H1 (cell line): ENCODE results near the gene C19orf53.

Source experiments
- POLR2AphosphoS5 ChIP-seq: IDR thresholded peaks from 2 replicates; pipeline ENCODE4 v1.6.1; 2011; ENCODE audit warnings: low read depth, low read length
- TF ChIP-seq, protein P1 (sequence below), 3 experiments: IDR thresholded peaks; 1 replicate in 2 of 3; 2 replicates in 1 of 3; pipeline versions ENCODE4 v1.5.1 to v1.6.1; 2011; ENCODE audit warnings: low read length in 3 of 3, mild to moderate bottlenecking in 3 of 3, inconsistent platforms in 2 of 3, low read depth in 1 of 3, moderate library complexity in 1 of 3; ENCODE audit not compliant: insufficient read depth in 1 of 3; ENCODE audit errors: control extremely low read depth in 1 of 3

DNA sequence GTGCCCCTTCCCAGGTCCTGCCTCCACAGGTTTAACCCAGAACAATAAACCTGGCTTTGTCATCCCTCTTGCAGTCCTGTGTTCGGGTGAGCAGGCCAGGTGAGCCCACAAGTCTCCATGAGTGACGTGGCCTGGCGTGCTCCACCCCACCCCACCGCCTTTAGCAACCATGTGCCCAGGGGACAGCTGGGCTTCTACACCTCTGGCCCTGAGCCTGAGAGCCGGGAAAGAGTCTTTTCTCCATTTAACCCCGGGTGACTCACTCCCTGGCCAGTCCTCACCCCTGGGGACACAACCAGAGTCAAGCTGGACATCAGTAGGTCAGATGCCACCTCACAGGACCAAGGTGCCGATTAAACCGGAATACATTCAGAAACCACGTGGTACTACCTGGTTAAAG, 4.1 kb downstream of the C19orf53 start:
- no peak for TF ChIP-seq POLR2AphosphoS5
- TF ChIP-seq, protein P1, sequence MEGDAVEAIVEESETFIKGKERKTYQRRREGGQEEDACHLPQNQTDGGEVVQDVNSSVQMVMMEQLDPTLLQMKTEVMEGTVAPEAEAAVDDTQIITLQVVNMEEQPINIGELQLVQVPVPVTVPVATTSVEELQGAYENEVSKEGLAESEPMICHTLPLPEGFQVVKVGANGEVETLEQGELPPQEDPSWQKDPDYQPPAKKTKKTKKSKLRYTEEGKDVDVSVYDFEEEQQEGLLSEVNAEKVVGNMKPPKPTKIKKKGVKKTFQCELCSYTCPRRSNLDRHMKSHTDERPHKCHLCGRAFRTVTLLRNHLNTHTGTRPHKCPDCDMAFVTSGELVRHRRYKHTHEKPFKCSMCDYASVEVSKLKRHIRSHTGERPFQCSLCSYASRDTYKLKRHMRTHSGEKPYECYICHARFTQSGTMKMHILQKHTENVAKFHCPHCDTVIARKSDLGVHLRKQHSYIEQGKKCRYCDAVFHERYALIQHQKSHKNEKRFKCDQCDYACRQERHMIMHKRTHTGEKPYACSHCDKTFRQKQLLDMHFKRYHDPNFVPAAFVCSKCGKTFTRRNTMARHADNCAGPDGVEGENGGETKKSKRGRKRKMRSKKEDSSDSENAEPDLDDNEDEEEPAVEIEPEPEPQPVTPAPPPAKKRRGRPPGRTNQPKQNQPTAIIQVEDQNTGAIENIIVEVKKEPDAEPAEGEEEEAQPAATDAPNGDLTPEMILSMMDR (IDR thresholded peaks at IDR 0.05; ENCODE audit: control extremely low read depth in 1 of 3, insufficient read depth in 1 of 3, low read depth in 1 of 3, low read length in 3 of 3), result no peak
